ENCODE results near the gene NKIRAS1. TPM values are rescaled to one million over a fixed set of nuclear protein-coding genes. Genes with fewer than 3 reads are reported as not detected.

NKIRAS1 gene
- 10 to 100 TPM; 16.6 to 18.5 (median 17.8) TPM for polyA plus RNA-seq (ENCODE audit: insufficient read length in 4 of 4)

GRCh38 chr3:23916886-23917678 is at the start of gene NKIRAS1, which contains the start of gene RPL15:
NKIRAS1 (minus strand) TSS chr3:23916990; CDS start chr3:23910904, 6,086 bp downstream.
RPL15 (plus strand) TSS chr3:23917132; CDS start chr3:23917860, 728 bp downstream.
- DNase-seq (ENCODE audit: low read depth in 4 of 4, low spot score in 3 of 4): peak; percentile 89 to 96 (median 94)

- DNase-seq (ENCODE audit: low read depth in 4 of 4, low spot score in 3 of 4): peak in 1 of 4 donors; percentile 12
Measured at GRCh38 chr3:23966328-23966727, 49.5 kb upstream of the NKIRAS1 start.

GRCh38 chr3:23964537-23965235 is 47.9 kb upstream of the NKIRAS1 start:
- no peak for DNase-seq (ENCODE audit: low read depth in 4 of 4, low spot score in 3 of 4)

DNA sequence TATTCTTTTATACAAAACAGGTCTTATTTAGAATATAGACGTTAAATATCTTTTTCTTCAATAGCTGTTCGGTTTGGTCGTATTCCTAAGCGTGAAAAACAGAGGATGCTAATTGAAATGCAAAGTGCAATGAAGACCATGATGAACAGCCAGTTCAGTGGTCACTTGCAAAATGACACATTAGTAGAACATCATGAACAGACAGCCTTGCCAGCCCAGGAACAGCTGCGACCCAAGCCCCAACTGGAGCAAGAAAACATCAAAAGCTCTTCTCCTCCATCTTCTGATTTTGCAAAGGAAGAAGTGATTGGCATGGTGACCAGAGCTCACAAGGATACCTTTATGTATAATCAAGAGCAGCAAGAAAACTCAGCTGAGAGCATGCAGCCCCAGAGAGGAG is 45.1 kb upstream of the NKIRAS1 start:
- DNase-seq (ENCODE audit: low read depth in 4 of 4, low spot score in 3 of 4): no peak

GRCh38 chr3:23961066-23961465 is 44.3 kb upstream of the NKIRAS1 start:
- DNase-seq (ENCODE audit: low read depth in 4 of 4, low spot score in 3 of 4): no peak

DNA sequence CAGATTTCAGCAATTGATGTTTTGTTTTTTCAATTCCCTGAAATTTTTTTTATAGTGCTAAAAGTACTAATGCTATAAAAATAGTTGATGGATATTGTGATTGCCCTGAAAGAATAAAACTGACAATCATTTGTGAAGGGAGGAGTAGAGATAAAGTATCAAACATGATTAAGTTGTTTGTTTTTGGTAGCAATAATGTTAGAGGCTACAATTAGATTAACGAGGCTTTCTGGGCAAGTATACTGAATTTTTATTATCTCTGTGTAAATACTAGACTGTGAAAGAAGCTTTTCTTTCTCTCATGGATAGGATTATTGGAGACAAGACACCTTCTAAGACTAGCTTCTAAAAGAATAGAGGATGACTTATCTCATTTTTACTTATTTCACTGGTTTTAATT is 43.9 kb upstream of the NKIRAS1 start:
- no peak for DNase-seq (ENCODE audit: low read depth in 4 of 4, low spot score in 3 of 4)

- DNase-seq (ENCODE audit: low read depth in 4 of 4, low spot score in 3 of 4): no peak
Measured at GRCh38 chr3:23959135-23959900, 42.5 kb upstream of the NKIRAS1 start.

- no peak for DNase-seq (ENCODE audit: low read depth in 4 of 4, low spot score in 3 of 4)
Measured at GRCh38 chr3:23956701-23957100, 39.9 kb upstream of the NKIRAS1 start.

DNA sequence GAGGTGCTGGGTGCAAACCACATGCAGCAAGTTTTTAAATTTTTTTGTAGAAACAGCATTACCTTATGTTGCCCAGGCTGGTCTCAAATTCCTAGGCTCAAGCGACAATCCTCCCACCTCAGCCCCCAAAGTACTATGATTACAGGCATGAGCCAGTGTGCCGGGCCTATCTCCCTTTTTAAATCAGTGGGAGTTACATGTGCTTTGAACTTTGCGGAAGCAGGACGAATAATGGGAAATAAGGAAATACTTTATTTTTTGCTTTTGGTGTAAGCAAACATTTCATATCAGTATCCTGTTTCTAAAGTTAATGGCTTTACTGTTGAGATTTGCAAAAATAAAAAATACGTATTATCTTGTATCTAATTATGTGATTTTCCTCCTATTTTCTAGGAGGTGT is 37.4 kb upstream of the NKIRAS1 start:
- DNase-seq (ENCODE audit: low read depth in 4 of 4, low spot score in 3 of 4): no peak

DNA sequence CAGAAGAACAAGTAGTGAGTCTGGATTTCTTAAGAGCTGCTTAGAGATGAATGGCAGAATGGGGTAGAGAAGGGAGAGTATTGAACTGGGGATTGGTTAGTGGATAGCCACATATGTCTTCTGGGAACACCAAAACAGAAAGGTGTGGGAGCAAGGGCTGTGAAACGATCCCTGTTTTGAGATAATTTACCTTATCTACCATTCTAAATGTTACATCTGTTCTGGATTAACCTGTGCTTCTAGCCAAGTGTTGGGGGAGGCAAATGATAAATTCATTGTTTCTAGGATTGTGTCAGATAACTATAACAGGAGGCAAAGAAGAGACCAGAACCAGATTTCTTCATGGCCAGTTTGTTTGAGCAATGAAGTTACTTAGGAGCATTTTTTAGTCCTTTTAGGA is 36.7 kb upstream of the NKIRAS1 start:
- DNase-seq (ENCODE audit: low read depth in 4 of 4, low spot score in 3 of 4): no peak

DNA sequence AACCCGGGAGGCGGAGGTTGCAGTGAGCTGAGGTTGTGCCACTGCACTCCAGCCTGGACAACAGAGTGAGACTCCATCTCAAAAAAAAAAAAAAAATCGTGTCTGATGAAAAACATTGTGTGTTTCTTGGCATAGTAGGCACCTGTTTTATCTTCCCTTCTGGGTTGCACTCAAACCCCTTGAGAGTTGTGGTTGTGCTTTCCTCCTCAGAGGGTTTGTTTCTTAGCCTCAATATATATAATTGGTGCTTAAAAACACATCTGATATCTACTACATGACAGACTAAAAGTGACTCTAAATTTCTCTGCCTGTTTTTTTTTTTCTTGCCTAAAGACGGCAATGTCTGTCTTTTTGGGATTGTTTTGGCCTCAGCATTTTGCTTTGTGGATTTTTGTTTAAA is 35.9 kb upstream of the NKIRAS1 start:
- DNase-seq (ENCODE audit: low read depth in 4 of 4, low spot score in 3 of 4): no peak

- DNase-seq (ENCODE audit: low read depth in 4 of 4, low spot score in 3 of 4): no peak
Measured at GRCh38 chr3:23950293-23950692, 33.5 kb upstream of the NKIRAS1 start.

DNA sequence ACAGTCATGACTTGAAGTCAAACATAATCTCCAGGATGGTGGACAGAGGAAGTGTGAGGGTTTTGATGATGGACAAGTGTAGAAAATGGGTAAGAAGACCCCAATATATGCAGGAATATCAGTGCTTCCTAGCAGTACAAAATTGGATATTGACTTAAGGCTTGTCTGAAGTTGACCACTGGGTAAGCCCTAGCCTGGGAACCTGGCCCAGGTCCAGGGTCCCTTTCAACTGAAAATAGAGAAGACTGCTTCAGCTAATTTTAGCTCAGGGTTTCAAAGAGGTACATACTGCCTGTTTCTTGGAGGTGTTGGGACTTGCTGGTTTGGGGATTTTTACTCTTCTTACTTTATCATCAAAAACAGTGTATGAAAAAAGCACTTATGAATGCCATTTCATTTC is 33.0 kb upstream of the NKIRAS1 start:
- no peak for DNase-seq (ENCODE audit: low read depth in 4 of 4, low spot score in 3 of 4)

DNA sequence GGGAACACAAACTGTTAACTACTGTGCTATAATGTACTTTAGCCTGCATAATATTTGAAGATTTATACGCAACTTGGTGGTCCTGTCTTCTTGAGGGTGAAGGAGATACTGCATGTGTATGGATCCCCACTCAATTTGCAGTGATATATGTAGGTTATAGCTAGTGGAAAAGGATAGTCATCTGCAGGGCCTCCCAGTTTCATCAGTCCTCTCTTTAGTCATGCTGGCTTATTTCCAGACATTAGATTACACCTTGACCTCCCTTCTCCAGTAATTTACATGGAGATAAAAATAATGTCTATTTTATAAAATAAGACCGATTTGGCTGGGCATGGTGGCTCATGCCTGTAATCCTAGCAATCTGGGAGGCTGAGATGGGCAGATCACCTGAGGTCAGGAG is 32.0 kb upstream of the NKIRAS1 start:
- DNase-seq (ENCODE audit: low read depth in 4 of 4, low spot score in 3 of 4): no peak

DNA sequence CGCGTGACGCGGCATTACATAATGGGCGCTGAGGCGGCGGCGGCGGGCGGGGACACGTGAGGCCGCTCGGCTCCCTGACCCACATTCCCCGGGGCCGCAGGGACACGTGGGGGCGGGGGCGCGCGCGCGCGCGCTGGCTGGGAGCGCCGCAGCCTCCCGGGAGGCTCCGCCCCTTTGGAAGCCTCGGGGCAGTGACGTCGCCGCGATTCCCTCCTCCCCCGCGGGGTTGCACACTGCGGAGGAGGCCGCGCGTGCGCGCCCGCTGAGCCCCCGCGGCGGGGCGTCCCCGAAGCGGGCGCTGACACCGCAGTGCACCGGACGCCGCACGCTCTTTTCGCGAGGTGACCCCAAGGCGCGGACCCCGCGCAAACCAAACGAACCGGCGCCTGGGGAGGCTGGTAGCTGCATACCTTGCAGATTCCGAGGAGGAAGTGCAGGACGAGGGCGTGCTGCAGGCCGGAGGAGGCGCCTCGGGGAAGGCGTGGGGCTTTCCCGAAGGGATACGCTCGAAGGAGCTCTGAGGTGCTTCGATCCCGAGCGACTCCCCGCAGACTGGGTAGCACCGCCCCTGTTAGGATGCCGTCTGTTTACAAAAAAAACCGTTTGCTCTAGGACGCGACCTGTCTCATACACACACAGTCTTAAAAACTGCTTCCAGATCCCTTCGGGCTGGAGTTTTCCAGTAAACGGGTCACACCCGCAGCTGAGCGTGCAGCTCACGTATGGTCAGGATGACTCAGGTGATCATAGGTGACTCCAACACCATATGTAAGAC is 29.3 kb upstream of the NKIRAS1 start:
- DNase-seq (ENCODE audit: low read depth in 4 of 4, low spot score in 3 of 4): peak; percentile 93 to 94 (median 94)

DNA sequence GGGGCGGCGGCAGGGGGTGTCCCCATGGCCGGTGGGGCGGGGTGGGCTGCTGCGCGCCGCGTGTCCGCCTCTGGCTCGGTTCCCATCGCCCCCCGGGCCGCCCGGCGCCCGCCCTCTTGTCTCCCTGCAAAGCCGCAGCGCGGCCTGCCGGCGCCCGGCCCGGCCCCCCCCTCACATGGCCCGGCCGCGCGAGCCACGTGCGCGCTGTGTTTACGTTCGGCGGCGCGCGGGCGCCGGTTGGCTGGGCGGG is 28.8 kb upstream of the NKIRAS1 start:
- no peak for DNase-seq (ENCODE audit: low read depth in 4 of 4, low spot score in 3 of 4)

DNA sequence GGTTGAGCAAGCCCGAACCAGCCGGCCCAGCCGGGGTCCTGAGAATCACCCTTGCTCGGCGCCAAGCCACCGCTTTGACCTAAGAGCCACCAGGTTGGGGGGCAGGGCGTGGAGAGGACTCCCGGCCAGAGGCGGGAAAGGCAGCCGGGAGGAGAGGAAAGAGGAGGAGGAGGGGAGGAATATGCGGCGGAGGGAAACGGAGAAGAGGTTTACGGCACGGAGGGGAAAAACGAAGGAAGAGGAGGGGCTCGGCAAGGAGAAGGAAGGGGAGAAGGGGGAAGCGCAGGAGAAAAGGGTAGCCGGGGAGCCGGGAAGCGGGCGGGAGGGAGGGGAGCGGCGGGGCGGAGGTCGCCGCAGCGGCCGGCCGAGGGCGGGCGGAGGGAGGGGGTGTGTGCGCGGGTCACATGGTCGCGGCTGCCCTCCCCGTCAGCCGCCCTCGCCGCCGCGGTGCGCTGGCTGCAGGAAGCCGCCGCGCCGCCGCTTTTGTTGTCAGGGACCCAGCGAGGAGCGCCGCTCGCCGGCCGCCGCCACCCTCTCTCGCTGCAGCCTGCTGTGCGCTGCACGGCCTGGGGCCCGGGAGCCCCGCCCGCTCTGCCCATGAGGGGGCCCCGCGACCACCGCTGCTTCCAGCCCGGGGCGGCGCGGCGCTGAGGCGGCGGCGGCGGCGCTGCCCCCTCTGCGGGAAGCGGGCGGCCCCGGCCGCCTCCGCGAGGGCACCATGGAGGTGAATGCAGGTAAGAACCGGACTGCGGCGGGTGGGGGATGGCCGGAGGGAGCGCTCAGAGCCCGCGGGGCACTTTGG is 28.3 kb upstream of the NKIRAS1 start, which contains the start of gene NR1D2:
Gene NR1D2 (plus strand): TSS at position 426 of the 802 bp plus-strand sequence. CDS start 293 bp downstream, at position 719.
- DNase-seq (ENCODE audit: low read depth in 4 of 4, low spot score in 3 of 4): peak in 3 of 4 donors; percentile 52 to 61 (median 58)

GRCh38 chr3:23944007-23944783 is 27.4 kb upstream of the NKIRAS1 start:
- DNase-seq (ENCODE audit: low read depth in 4 of 4, low spot score in 3 of 4): peak in 1 of 4 donors; percentile 9

DNA sequence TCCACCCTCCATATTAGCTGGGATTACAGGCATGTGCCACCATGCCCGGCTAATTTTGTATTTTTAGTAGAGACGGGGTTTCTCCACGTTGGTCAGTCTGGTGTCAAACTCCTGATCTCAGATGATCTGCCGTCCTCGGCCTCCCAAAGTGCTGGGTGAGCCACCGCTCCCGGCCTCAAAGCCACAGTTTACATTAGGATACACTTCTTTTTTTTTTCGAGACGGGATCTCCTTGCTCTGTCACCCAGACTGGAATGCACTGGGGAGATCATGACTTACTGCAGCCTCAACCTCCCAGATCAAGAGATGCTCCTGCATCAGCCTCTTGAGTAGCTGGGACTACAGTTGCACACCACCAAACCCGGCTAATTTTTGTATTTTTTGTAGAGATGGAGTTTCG is 25.8 kb upstream of the NKIRAS1 start:
- DNase-seq (ENCODE audit: low read depth in 4 of 4, low spot score in 3 of 4): no peak
